Stomach smooth muscle (tissue), 2 donors: ENCODE data around the gene CNST.

ENCODE experiments used
- H3K27ac ChIP-seq: one replicate; pipeline ENCODE4 v1.7.0; 2013; ENCODE audit warnings: mild to moderate bottlenecking, low read length, inconsistent platforms
- H3K27me3 ChIP-seq, 2 donors: one replicate each; pipeline ENCODE4 v1.7.0; 2013; ENCODE audit warnings: low read length in 2 of 2; ENCODE audit not compliant: insufficient read depth in 2 of 2, control insufficient read depth in 1 of 2
- H3K36me3 ChIP-seq, 2 donors: one replicate each; pipeline ENCODE4 v1.7.0; 2013; ENCODE audit warnings: low read length in 2 of 2; ENCODE audit not compliant: control insufficient read depth in 2 of 2, insufficient read depth in 2 of 2
- H3K4me1 ChIP-seq: one replicate; pipeline ENCODE4 v1.7.0; 2013; ENCODE audit warnings: low read length; ENCODE audit not compliant: control insufficient read depth, insufficient read depth
- H3K4me3 ChIP-seq, 2 donors: one replicate each; pipeline ENCODE4 v1.7.0; 2013; ENCODE audit warnings: low read length in 2 of 2
- H3K9ac ChIP-seq, 2 donors: one replicate each; pipeline ENCODE4 v1.7.0; 2013; ENCODE audit warnings: low read length in 2 of 2, mild to moderate bottlenecking in 1 of 2
- H3K9me3 ChIP-seq, 2 donors: one replicate each; pipeline ENCODE4 v1.7.0; 2013; ENCODE audit warnings: low read length in 2 of 2; ENCODE audit not compliant: control insufficient read depth in 2 of 2
- donor health status: healthy.
- donor health status: Pancreatic carcinoma.

Gene CNST

DNA sequence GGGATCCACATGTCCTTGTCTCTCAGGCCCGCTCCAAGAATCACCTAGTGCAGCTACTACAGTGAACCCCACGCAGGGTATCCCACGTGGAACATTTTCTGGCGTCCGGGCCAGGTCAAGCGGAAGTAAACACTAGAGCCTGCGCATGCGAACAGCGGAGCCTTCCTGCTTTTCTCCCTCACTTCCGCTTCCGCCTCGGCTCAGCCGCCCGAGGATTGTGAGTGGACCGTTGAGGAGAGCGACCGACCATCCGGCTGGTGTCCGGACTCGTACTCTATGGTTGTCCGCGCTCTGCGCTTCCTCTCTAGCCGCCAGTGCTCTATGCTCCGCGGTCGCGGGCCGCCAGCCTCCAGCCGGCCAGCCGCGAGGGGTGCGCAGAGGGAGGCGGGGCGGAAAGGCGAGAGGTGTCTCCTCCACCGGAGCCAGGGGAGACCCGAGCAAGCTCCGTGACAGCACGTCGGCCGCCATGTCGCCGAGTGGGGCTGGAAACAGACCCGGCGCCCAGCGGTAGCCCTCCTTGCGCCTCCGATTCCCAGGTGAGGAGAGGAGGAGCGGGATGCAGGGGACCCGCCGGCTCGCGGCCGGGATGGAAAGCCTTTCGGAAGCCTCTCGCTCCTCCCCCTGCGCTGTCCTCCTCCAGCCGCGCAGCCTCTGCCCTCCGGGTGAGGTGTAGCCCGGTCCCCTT is at the start of gene CNST, which contains the start of gene TFB2M:
Gene CNST, plus strand, starts transcription at position 329 of the 685 bp plus-strand sequence. CDS start 25,107 bp downstream, outside the sequence.
Gene TFB2M, minus strand, starts transcription at position 134 of the 685 bp plus-strand sequence. Its CDS starts 123 bp downstream, at position 11.
- Histone ChIP-seq H3K36me3 (peaks cover 5 to 6% of the 10 kb centered on the region in 2 donors), H3K9me3 (no peaks in the 10 kb centered on the region), H3K9ac (peak within 1 kb of the TSS; percentile 93), H3K27me3 (no peaks in the 10 kb centered on the region), H3K4me3 (peak within 1 kb of the TSS; percentile 88 to 99), H3K27ac (peak within 1 kb of the TSS; percentile 89), H3K4me1 (peaks cover 16% of the 10 kb centered on the region)

- no peaks in the 10 kb centered on the region for H3K36me3 ChIP-seq
- no peak overlapping the region for H3K4me3 ChIP-seq
- H3K27ac ChIP-seq: no peak overlapping the region
- no peaks in the 10 kb centered on the region for H3K4me1 ChIP-seq
- H3K27me3 ChIP-seq: no peaks in the 10 kb centered on the region
- H3K9me3 ChIP-seq: peaks cover 6 to 34% of the 10 kb centered on the region in 2 donors
- H3K9ac ChIP-seq: no peak overlapping the region
These were observed 48.9 kb upstream of the CNST start for GRCh38 chr1:246517391-246517790.

DNA sequence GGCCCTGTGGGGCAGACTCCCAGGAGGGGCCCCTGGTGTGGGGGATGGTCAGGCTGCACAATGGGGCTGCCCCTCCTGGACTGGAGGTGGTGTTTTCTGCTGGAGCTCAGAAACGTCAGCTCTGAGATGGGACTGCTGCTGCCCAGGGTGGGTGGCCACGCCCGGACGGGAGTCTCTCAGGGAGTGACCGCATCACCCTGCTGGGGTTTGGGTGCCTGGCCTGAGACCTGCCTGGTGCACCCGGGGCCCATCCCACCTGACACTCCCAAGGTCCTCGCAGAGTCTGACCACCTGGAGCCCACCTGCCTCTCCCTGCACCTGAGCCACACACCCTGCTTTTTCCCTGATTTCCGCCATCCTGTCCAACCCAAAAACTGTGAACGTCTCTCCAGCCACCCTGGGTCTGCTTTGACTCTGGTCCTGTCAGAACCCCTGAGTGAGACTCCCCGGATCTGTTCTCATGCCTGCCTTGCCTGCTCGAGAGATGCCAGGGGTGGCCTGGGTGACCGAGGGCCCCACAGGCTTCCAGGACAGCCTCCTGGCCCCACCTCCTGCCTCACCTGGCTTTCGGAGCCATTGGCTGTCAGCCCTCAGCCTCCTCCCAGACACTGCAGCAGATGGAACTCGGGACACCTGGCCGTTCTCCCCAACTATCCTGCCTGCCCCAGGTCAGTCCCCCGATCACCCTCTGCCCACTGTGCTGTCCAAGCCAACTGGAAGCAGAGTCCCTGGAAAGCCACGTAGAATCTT is 47.6 kb upstream of the CNST start:
- peaks cover 6 to 32% of the 10 kb centered on the region in 2 donors for H3K9me3 ChIP-seq
- no peak overlapping the region for H3K4me3 ChIP-seq
- H3K36me3 ChIP-seq: no peaks in the 10 kb centered on the region
- no peak overlapping the region for H3K27ac ChIP-seq
- H3K4me1 ChIP-seq: no peaks in the 10 kb centered on the region
- no peaks in the 10 kb centered on the region for H3K27me3 ChIP-seq
- H3K9ac ChIP-seq: no peak overlapping the region

DNA sequence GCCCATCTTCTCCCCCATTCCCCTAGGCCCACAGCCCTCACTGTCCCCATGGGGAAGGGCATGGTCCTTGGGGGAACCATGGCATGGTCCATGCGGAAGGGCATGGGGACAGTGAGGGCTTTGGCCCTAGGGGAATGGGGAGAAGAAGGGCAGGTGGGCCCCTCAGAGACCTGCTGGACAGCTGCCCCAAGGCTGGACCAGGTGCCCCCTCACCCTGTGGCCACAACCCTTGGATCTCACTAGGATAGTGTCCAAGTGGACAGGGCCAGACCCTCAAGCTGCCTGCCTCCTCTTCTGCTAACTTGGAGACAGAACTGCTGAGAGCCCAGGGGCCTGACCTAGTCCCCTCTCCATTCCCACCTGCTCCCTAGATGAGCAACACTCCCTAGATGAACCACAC is 46.7 kb upstream of the CNST start:
- no peaks in the 10 kb centered on the region for H3K27me3 ChIP-seq
- H3K36me3 ChIP-seq: no peaks in the 10 kb centered on the region
- H3K9me3 ChIP-seq: peaks cover 6 to 24% of the 10 kb centered on the region in 2 donors

DNA sequence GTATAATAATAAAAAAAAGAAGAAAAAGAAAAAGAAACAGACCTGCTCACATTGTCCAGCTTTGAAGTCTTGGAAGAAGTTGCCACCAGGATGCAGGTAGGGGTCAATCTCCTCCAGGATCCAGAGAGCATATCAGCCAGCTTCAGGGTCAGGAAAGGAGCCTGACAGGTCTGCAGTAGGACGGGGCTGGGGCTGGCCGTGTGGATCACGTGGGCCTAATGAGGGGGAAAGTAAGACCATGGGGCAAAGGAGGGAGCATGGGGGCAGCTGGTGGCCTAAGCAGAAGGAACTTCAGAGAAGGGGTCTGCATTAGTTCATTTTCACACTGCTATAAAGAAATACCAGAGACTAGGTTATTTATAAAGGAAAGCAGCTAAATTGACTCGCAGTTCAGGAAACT is 39.9 kb upstream of the CNST start:
- Histone ChIP-seq H3K9me3 (peaks cover 4 to 7% of the 10 kb centered on the region in 2 donors), H3K4me3 (no peak overlapping the region)

More for the DNA sequence above, 46.7 kb upstream of the CNST start:
- Histone ChIP-seq H3K4me3 (no peak overlapping the region), H3K4me1 (no peaks in the 10 kb centered on the region), H3K9ac (no peak overlapping the region), H3K27ac (no peak overlapping the region)

GRCh38 chr1:246526915-246527314 is 39.3 kb upstream of the CNST start:
- H3K36me3 ChIP-seq: no peaks in the 10 kb centered on the region
- no peaks in the 10 kb centered on the region for H3K27me3 ChIP-seq
- H3K9me3 ChIP-seq: peaks cover 4 to 7% of the 10 kb centered on the region in 2 donors
- H3K4me1 ChIP-seq: no peaks in the 10 kb centered on the region
- no peak overlapping the region for H3K9ac ChIP-seq
- no peak overlapping the region for H3K27ac ChIP-seq
- no peak overlapping the region for H3K4me3 ChIP-seq

More for the DNA sequence above, 39.9 kb upstream of the CNST start:
- H3K36me3 ChIP-seq: no peaks in the 10 kb centered on the region
- no peaks in the 10 kb centered on the region for H3K4me1 ChIP-seq
- no peak overlapping the region for H3K27ac ChIP-seq
- H3K9ac ChIP-seq: no peak overlapping the region
- no peaks in the 10 kb centered on the region for H3K27me3 ChIP-seq

DNA sequence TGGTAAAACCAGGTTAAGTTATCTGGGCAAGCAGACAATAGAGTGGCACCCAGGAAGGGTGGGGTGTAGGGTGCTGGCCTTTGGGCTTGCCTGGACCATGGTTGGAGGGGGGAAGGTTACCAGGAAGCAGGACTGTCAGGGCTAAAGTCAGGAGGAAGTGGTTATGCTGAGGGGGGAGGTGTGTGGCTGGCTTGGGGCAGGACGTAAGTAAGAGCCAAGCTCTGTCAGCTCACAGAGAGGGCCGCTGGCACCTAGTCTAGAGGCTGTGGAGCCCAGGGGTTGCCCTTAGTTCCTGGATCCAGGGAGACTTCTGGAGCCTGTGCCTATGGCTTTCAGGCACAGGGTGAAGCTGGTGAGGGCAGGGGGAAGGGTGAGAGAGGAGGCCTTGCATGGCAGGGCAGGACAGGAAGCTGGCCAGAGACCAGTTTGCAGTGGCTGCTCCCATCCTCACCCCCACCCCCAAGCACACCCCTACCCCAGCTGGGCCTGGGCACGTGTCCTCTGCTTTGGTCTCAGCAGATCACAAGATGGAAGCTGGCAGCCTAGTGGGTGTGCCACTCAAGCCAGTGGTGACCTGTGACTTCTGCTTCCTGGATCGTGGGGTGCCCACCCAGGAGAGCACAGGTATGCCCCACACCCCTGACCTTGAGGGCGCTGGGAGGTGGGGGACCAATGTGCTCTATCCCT is 38.7 kb upstream of the CNST start:
- Histone ChIP-seq H3K9me3 (peaks cover 4 to 7% of the 10 kb centered on the region in 2 donors), H3K4me1 (no peaks in the 10 kb centered on the region), H3K27me3 (no peaks in the 10 kb centered on the region), H3K9ac (no peak overlapping the region), H3K36me3 (no peaks in the 10 kb centered on the region), H3K4me3 (no peak overlapping the region), H3K27ac (no peak overlapping the region)

DNA sequence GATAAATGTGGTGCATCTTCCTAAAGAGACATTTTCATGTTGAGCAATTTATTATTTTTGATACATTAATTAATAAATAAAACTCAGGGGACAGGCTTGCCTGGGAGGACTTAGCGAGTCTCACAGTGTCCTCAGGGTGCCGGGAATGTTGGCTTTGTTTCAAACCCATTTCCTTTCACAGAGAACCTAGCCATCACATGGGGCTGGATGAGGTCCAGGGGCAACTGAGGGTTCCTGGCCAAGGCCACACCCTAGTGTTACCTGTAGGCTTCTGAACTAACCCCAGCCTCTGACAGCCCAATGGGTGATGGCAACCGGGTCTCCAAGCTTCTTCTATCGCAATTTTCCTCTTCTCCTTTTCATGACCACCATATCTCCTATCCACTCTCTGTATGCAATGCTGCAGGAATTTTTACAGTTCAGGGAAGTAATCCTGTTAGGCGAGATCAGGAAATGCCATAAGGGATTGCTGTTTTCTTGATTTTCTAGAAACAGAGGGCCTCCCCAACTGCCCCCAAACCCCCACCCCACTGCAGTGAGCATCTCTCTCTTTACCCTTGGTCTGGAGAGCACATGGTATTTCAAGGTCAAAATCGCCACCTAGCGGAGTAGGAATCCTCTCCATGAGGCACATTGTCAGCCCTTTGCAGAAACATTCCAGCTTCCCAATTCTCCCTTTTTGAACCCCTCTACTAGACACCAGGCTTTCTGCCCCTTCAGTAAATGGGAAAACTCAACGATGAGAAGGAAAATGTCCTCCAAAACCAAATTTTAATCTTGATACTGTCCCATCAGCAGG is 37.1 kb upstream of the CNST start:
- Histone ChIP-seq H3K27me3 (no peaks in the 10 kb centered on the region), H3K4me3 (no peak overlapping the region), H3K36me3 (no peaks in the 10 kb centered on the region)

DNA sequence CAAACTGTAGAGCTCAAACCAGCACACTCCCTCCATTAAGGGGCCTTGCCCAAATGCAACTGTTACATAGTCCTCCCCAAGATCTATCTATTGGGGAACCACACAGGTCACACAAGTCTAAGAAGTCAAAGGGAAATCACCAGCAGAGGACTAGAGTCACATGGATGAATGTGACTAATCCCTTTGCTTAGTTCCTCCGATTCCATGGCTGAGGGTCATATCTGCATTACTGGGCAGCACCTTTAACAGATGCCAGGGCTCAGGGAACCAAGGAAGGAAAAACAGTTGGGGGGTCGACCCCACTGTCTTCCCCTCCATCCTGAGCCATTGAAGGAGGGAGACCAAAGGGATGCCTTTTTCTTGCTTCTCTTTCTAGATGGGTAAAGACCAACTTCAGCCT is 35.8 kb upstream of the CNST start:
- no peak overlapping the region for H3K27ac ChIP-seq
- H3K4me1 ChIP-seq: no peaks in the 10 kb centered on the region
- H3K27me3 ChIP-seq: no peaks in the 10 kb centered on the region
- peaks cover 4 to 7% of the 10 kb centered on the region in 2 donors for H3K9me3 ChIP-seq
- H3K36me3 ChIP-seq: no peaks in the 10 kb centered on the region
- H3K4me3 ChIP-seq: no peak overlapping the region
- H3K9ac ChIP-seq: no peak overlapping the region

More for the DNA sequence above, 37.1 kb upstream of the CNST start:
- no peak overlapping the region for H3K9ac ChIP-seq
- no peak overlapping the region for H3K27ac ChIP-seq
- H3K4me1 ChIP-seq: no peaks in the 10 kb centered on the region
- peaks cover 4 to 7% of the 10 kb centered on the region in 2 donors for H3K9me3 ChIP-seq

- H3K36me3 ChIP-seq: no peaks in the 10 kb centered on the region
- no peaks in the 10 kb centered on the region for H3K4me1 ChIP-seq
- H3K27ac ChIP-seq: no peak overlapping the region
- no peak overlapping the region for H3K4me3 ChIP-seq
- peaks cover 4 to 7% of the 10 kb centered on the region in 2 donors for H3K9me3 ChIP-seq
- no peaks in the 10 kb centered on the region for H3K27me3 ChIP-seq
- H3K9ac ChIP-seq: no peak overlapping the region
These were observed 33.7 kb upstream of the CNST start for GRCh38 chr1:246532519-246532918.
